HepG2 (cell line): ENCODE results near the gene ZNF883. TPM values are rescaled to one million over a fixed set of nuclear protein-coding genes. Genes with fewer than 3 reads are reported as not detected.

ENCODE experiments used
- ATAC-seq: fragments of 200-7000 bp; cut with Tn5 transposase; 3 replicates; pipeline ENCODE4 v1.9.1; 2020; ENCODE audit warnings: mild to moderate bottlenecking, moderate library complexity
- BruUV-seq: library from RNA; stranded (reverse); fragments of 400-500 nt; replicated peaks from 2 replicates; lab custom pipeline; 2021; lab: Mats Ljungman, UMichigan
- CTCF ChIA-PET: fragments of 300-600 bp; formaldehyde crosslinking; extraction: SDS; loops from one replicate; lab custom pipeline; 2021; ENCODE audit warnings: low total read pairs, inconsistent platforms, low intra/inter-chr PET ratio; lab: Yijun Ruan, JAX
- POLR2A ChIA-PET: fragments of 350-600 bp; sonication (Branson Sonifier 250); formaldehyde crosslinking; loops from one replicate; lab custom pipeline; 2020; ENCODE audit warnings: antibody characterized with exemption, inconsistent platforms; lab: Yijun Ruan, JAX
- DNase-seq: peaks from one replicate; pipeline ENCODE4 v3.0.0-alpha.2; 2015; ENCODE audit warnings: low spot score
- FAIRE-seq: peaks from 3 replicates; lab custom pipeline; 2011; peaks lifted over from hg19 to GRCh38; lab: Jason Lieb, UNC
- H2AFZ ChIP-seq: one replicate; pipeline ENCODE4 v1.6.1; 2011; ENCODE audit warnings: low read length, inconsistent platforms
- H3K27ac ChIP-seq: fragments of 300-600 bp; 3 replicates; pipeline ENCODE4 v1.8.0; 2011; ENCODE audit warnings: mixed run types, mild to moderate bottlenecking, mixed read lengths, low read length, inconsistent platforms; ENCODE audit not compliant: insufficient read depth; ENCODE audit errors: extremely low read length
- H3K27me3 ChIP-seq, 2 experiments: fragments of 200-600 bp in 1 of 2; 2 replicates in 1 of 2; 3 replicates in 1 of 2; pipeline versions ENCODE4 v1.6.0 to v1.8.0; 2011; ENCODE audit warnings: low read length in 2 of 2, mild to moderate bottlenecking in 2 of 2, moderate library complexity in 2 of 2, inconsistent platforms in 1 of 2; ENCODE audit not compliant: insufficient read depth in 2 of 2, control insufficient read depth in 1 of 2
- H3K36me3 ChIP-seq, 2 experiments: fragments of 200-600 bp in 1 of 2; replicated peaks in 1 of 2; 2 replicates in 1 of 2; 3 replicates in 1 of 2; pipeline versions ENCODE4 v1.5.1 to v1.8.0; 2011; ENCODE audit warnings: low read length in 2 of 2, inconsistent platforms in 1 of 2; ENCODE audit not compliant: insufficient read depth in 2 of 2, control insufficient read depth in 1 of 2
- H3K4me1 ChIP-seq: 2 replicates; pipeline ENCODE4 v1.5.1; 2012; ENCODE audit warnings: low read length, inconsistent platforms; ENCODE audit not compliant: insufficient read depth
- H3K4me2 ChIP-seq: 2 replicates; pipeline ENCODE4 v1.6.0; 2011; ENCODE audit warnings: low read depth, low read length, inconsistent platforms
- H3K4me3 ChIP-seq, 3 experiments: fragments of 200-600 bp in 1 of 3; sonication (generic), shearing (Covaris generic) in 1 of 3; replicated peaks in 1 of 3; 2 replicates each; pipeline ENCODE4 v1.5.1; 2011 to 2016; ENCODE audit warnings: low read length in 3 of 3, inconsistent platforms in 2 of 3, low read depth in 2 of 3, mild to moderate bottlenecking in 2 of 3, control low read depth in 1 of 3, mixed read lengths in 1 of 3; ENCODE audit not compliant: insufficient read depth in 1 of 3
- H3K79me2 ChIP-seq: one replicate; pipeline ENCODE4 v1.6.1; 2011; ENCODE audit warnings: low read length, inconsistent platforms; ENCODE audit not compliant: insufficient read depth
- H3K9ac ChIP-seq: 2 replicates; pipeline ENCODE4 v1.6.0; 2011; ENCODE audit warnings: mild to moderate bottlenecking, low read depth, low read length, inconsistent platforms; ENCODE audit not compliant: insufficient read depth
- H3K9me3 ChIP-seq: 2 replicates; pipeline ENCODE4 v1.5.1; 2012; ENCODE audit warnings: mild to moderate bottlenecking, low read length
- H4K20me1 ChIP-seq: 2 replicates; pipeline ENCODE4 v1.6.0; 2011; ENCODE audit warnings: inconsistent platforms, mild to moderate bottlenecking, low read length, moderate library complexity; ENCODE audit not compliant: insufficient read depth
- FOXK1 ChIP-seq: sonication (generic); formaldehyde crosslinking; IDR thresholded peaks from 2 replicates; pipeline ENCODE4 v1.4.0; 2020; ENCODE audit warnings: low read depth, missing genetic modification reagents, borderline replicate concordance
- HNF4G ChIP-seq, 2 experiments: sonication (generic) in 1 of 2; formaldehyde crosslinking in 1 of 2; IDR thresholded peaks; 2 replicates each; pipeline versions ENCODE4 v1.4.0 to v1.6.1; 2011 to 2020; ENCODE audit warnings: borderline replicate concordance in 2 of 2, low read depth in 2 of 2, mild to moderate bottlenecking in 2 of 2, low read length in 1 of 2, missing genetic modification reagents in 1 of 2, moderate library complexity in 1 of 2
- HNRNPUL1 ChIP-seq: fragments of 200-400 bp; formaldehyde crosslinking; IDR thresholded peaks from 2 replicates; pipeline ENCODE4 v1.6.1; 2017; ENCODE audit warnings: low read depth, mild to moderate bottlenecking, low read length, moderate library complexity
- KDM3A ChIP-seq: IDR thresholded peaks from 2 replicates; pipeline ENCODE4 v1.6.1; 2018; ENCODE audit warnings: low read depth, missing compliant biosample characterization
- REXO4 ChIP-seq: sonication (generic); formaldehyde crosslinking; IDR thresholded peaks from 2 replicates; pipeline ENCODE4 v1.8.0; 2022; ENCODE audit warnings: missing genetic modification reagents, mild to moderate bottlenecking, borderline replicate concordance
- ZFP90 ChIP-seq: sonication (generic); formaldehyde crosslinking; IDR thresholded peaks from 2 replicates; pipeline ENCODE4 v1.8.0; 2022; ENCODE audit warnings: missing genetic modification reagents, mild to moderate bottlenecking, inconsistent platforms, borderline replicate concordance
- ZNF33B ChIP-seq: sonication (generic); formaldehyde crosslinking; IDR thresholded peaks from 2 replicates; pipeline ENCODE4 v1.5.1; 2020; ENCODE audit warnings: mild to moderate bottlenecking, missing genetic modification reagents
- ZNF350 ChIP-seq: sonication (generic); formaldehyde crosslinking; IDR thresholded peaks from 2 replicates; pipeline ENCODE4 v1.4.0; 2020; ENCODE audit warnings: mild to moderate bottlenecking, low read depth, missing genetic modification reagents, borderline replicate concordance
- ZNF567 ChIP-seq: sonication (generic); formaldehyde crosslinking; IDR thresholded peaks from 2 replicates; pipeline ENCODE4 v1.8.1; 2023; ENCODE audit warnings: mild to moderate bottlenecking, missing genetic modification reagents, borderline replicate concordance
- ZNF781 ChIP-seq: sonication (generic); formaldehyde crosslinking; IDR thresholded peaks from 2 replicates; pipeline ENCODE4 v1.5.1; 2020; ENCODE audit warnings: borderline replicate concordance, mild to moderate bottlenecking, missing genetic modification reagents; ENCODE audit errors: not compliant biosample characterization
- ZZZ3 ChIP-seq: sonication (generic); formaldehyde crosslinking; IDR thresholded peaks from 2 replicates; pipeline ENCODE4 v1.4.0; 2020; ENCODE audit warnings: missing genetic modification reagents, mild to moderate bottlenecking, borderline replicate concordance
- WGBS: methylation state at CpG from one replicate; pipeline ENCODE4 v1.1.6; 2017; ENCODE audit warnings: low lambda C conversion rate; 5-methylcytosine and 5-hydroxymethylcytosine counted together
- in situ Hi-C: cut with HindIII; loops from 2 replicates; pipeline ENCODE4 v1.10.0; 2017; ENCODE audit warnings: low pct_unique_long_range_greater_than_20kb; ENCODE audit not compliant: extremely low pct_ligation_motif_present
- intact Hi-C: fragments of 100-400 bp; cut with micrococcal nuclease; formaldehyde crosslinking; loops from one replicate; pipeline ENCODE4 v1.10.0; 2022; ENCODE audit not compliant: unreplicated experiment
- polyA plus RNA-seq, 8 experiments: library from polyadenylated mRNA; depleted of rRNA in 3 of 8; stranded (reverse) in 7 of 8; unstranded in 1 of 8; fragments of >200 nt; fragmentation: Illumina TruSeq in 4 of 8; extraction: Trizol in 4 of 8; gene quantifications; 2 replicates each; pipeline versions ENCODE4 v1.2.1 to v1.2.3, GENCODE V29; 2011 to 2016; ENCODE audit warnings: low read depth in 4 of 8, missing spikeins in 1 of 8, mixed read lengths in 1 of 8; ENCODE audit not compliant: insufficient read depth in 1 of 8
- total RNA-seq, 5 experiments: library from RNA; depleted of rRNA; stranded (reverse); fragments of >200 nt; fragmentation: Illumina TruSeq; extraction: Trizol; gene quantifications; 2 replicates each; pipeline ENCODE4 v1.2.3, GENCODE V29; 2016; ENCODE audit warnings: low read depth in 1 of 5
- TF ChIP-seq, protein P1 (sequence below): sonication (generic); formaldehyde crosslinking; IDR thresholded peaks from 2 replicates; pipeline ENCODE4 v1.5.1; 2020; ENCODE audit warnings: mild to moderate bottlenecking, missing genetic modification reagents, borderline replicate concordance
- TF ChIP-seq, protein P2 (sequence below): sonication (generic); formaldehyde crosslinking; IDR thresholded peaks from 2 replicates; pipeline ENCODE4 v1.4.0; 2020; ENCODE audit warnings: mild to moderate bottlenecking, missing genetic modification reagents

ZNF883 gene
- total and polyA plus RNA-seq, 2 of the 13 experiments (the other 11 are each of a cell fraction or from before 2014, with no cell fraction given): 5.3 to 10.0 TPM

DNA sequence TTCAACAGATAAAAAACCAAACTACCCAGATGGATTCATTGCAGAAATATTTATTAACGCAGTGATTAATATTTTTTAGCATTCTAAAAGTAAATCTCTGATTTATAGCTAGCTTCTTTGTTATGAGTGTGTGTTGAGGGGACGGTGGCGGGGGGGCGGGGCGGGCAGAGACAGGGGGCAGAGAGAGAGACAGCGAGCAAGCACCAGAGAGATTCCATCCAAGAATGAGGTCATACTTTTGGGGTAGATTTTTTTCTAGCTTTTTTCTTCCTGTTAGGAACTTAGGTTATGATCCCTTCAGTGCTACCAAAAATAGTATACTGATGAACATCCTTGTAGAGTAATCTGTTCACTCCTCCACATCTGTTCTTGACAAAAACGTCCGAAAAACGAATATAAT lies 500 bp upstream of the ZNF883 start:
- Histone ChIP-seq H3K36me3 (0 out of 5 replicates have a peak, but pooled peaks cover 0 to 2% of the 10 kb centered on the region in 2 experiments), H3K4me1 (peaks cover 9% of the 10 kb centered on the region; the same call in 1 of the 2 replicates), H2AFZ (peak overlapping the region; percentile 75), H4K20me1 (no peaks in the 10 kb centered on the region), H3K4me2 (peak overlapping the region; percentile 80), H3K79me2 (no peaks in the 10 kb centered on the region), H3K4me3 (peak overlapping the region; percentile 65 to 73 (median 69)), H3K9me3 (peaks cover 10% of the 10 kb centered on the region; the same call in 1 of the 2 replicates), H3K9ac (no peak overlapping the region; the same call in 1 of the 2 replicates), H3K27ac (no peak overlapping the region), H3K27me3 (no peaks in the 10 kb centered on the region)
- in situ Hi-C loops (no loop called here), intact Hi-C loops (loop anchor here (5.0 kb wide), 1 partner anchor 1115 kb away; the partner anchor contains the start of gene UGCG)
- ChIA-PET CTCF (no interaction called here), POLR2A (interaction anchor here (2.2 kb wide), 1 partner anchor 44 kb away, joined by 8 read pairs; the partner anchor contains the start of gene ZFP37)
- TF ChIP-seq ZNF781 (CRISPR knock-in tag) (no peak), ZNF350 (no peak), ZFP90 (CRISPR knock-in tag) (no peak), HNRNPUL1 (no peak), HNF4G (IDR thresholded peaks at IDR 0.05; ENCODE audit: borderline replicate concordance, low read depth, low read length) (no peak), HNF4G (CRISPR knock-in tag; IDR thresholded peaks at IDR 0.05; ENCODE audit: borderline replicate concordance, low read depth) (no peak), REXO4 (CRISPR knock-in tag) (no peak), FOXK1 (CRISPR knock-in tag) (no peak), KDM3A (no peak), ZNF33B (CRISPR knock-in tag) (no peak), ZZZ3 (CRISPR knock-in tag) (no peak), ZNF567 (CRISPR knock-in tag) (no peak)
- TF ChIP-seq, protein P1, sequence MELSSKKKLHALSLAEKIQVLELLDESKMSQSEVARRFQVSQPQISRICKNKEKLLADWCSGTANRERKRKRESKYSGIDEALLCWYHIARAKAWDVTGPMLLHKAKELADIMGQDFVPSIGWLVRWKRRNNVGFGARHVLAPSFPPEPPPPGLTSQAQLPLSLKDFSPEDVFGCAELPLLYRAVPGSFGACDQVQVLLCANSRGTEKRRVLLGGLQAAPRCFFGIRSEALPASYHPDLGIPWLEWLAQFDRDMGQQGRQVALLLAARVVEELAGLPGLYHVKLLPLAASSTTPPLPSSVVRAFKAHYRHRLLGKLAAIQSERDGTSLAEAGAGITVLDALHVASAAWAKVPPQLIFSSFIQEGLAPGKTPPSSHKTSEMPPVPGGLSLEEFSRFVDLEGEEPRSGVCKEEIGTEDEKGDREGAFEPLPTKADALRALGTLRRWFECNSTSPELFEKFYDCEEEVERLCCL (CRISPR knock-in tag): no peak
- TF ChIP-seq, protein P2, sequence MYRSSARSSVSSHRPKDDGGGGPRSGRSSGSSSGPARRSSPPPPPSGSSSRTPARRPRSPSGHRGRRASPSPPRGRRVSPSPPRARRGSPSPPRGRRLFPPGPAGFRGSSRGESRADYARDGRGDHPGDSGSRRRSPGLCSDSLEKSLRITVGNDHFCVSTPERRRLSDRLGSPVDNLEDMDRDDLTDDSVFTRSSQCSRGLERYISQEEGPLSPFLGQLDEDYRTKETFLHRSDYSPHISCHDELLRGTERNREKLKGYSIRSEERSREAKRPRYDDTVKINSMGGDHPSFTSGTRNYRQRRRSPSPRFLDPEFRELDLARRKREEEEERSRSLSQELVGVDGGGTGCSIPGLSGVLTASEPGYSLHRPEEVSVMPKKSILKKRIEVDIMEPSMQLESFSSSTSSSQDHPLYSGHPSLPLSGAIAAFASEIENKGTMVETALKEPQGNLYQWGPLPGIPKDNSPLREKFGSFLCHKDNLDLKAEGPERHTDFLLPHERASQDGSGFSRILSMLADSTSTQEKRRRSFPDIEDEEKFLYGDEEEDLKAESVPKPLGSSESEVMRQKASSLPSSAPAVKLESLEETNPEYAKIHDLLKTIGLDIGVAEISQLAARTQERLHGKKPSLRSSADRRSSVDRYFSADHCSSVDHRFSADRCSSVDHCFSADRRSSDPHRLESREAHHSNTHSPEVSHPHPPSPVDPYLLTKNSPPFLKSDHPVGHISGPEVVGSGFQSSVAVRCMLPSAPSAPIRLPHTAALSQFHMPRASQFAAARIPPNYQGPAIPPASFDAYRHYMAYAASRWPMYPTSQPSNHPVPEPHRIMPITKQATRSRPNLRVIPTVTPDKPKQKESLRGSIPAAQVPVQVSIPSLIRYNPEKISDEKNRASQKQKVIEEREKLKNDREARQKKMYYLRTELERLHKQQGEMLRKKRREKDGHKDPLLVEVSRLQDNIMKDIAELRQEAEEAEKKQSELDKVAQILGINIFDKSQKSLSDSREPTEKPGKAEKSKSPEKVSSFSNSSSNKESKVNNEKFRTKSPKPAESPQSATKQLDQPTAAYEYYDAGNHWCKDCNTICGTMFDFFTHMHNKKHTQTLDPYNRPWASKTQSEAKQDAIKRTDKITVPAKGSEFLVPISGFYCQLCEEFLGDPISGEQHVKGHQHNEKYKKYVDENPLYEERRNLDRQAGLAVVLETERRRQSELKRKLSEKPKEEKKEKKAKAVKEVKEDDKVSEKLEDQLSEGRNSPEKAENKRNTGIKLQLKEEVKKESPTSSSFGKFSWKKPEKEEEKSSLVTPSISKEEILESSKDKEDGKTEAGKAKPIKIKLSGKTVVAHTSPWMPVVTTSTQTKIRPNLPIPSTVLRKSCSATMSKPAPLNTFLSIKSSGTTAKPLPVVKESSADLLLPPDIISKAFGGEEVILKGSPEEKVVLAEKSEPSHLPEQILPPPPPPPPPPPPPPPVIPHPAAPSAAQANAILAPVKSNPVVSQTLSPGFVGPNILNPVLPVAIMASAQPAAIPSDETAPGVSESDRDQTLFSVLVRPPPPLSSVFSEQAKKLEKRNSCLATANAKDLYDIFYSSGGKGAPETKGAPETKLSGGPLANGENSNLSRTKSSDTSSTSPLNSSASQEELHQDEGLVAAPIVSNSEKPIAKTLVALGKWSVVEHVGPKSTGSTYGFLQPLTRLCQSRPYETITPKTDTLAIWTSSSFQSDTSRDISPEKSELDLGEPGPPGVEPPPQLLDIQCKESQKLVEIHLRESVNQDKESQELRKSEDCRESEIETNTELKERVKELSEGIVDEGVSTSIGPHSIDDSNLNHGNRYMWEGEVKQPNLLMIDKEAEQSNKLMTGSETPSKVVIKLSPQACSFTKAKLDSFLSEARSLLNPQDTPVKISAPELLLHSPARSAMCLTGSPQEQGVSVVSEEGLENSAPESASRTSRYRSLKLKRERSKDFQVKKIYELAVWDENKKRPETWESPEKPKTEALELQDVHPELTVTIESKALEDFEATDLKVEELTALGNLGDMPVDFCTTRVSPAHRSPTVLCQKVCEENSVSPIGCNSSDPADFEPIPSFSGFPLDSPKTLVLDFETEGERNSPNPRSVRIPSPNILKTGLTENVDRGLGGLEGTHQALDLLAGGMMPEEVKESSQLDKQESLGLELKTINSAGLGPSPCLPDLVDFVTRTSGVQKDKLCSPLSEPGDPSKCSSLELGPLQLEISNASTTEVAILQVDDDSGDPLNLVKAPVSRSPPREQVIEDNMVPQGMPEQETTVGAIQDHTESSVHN (CRISPR knock-in tag): no peak
- no TSS peak for BruUV-seq
- no peak for ATAC-seq
- WGBS: 3% methylated on average over 9 of the region's 9 CpGs
- DNase-seq: no peak
- FAIRE-seq: no peak
